Body of pancreas (tissue), 4 donors: ENCODE data around the gene FARS2. TPM values are rescaled to one million over a fixed set of nuclear protein-coding genes. Genes with fewer than 3 reads are reported as not detected.

Experiments
- ATAC-seq: fragments of 150-250 bp; one replicate; pipeline ENCODE4 v1.9.1; 2016
- DNase-seq, 4 donors: peaks; one replicate each; pipeline ENCODE4 v3.0.0-alpha.2; 2019
- H3K27ac ChIP-seq, 4 donors: fragments of 200-600 bp; sonication (generic); 1 replicate in 3 of 4; 2 replicates in 1 of 4; pipeline versions ENCODE4 v1.5.1 to v1.6.1; 2016 to 2019; ENCODE audit warnings: mild to moderate bottlenecking in 1 of 4, mixed read lengths in 1 of 4, moderate library complexity in 1 of 4
- H3K27me3 ChIP-seq, 2 donors: fragments of 200-600 bp; sonication (generic); one replicate each; pipeline ENCODE4 v1.6.0; 2016; ENCODE audit warnings: mild to moderate bottlenecking in 1 of 2
- H3K36me3 ChIP-seq, 2 donors: fragments of 200-600 bp; sonication (generic); replicated peaks in 1 of 2; 2 replicates each; pipeline ENCODE4 v1.5.1; 2016; ENCODE audit warnings: low read depth in 2 of 2; ENCODE audit not compliant: insufficient read depth in 1 of 2
- H3K4me1 ChIP-seq: fragments of 200-600 bp; sonication (generic); one replicate; pipeline ENCODE4 v1.6.0; 2016
- H3K4me3 ChIP-seq, 2 donors: fragments of 200-600 bp; sonication (generic); 1 replicate in 1 of 2; 2 replicates in 1 of 2; pipeline ENCODE4 v1.5.1; 2016 to 2019
- H3K9me3 ChIP-seq, 3 donors: fragments of 200-600 bp; sonication (generic); 1 replicate in 2 of 3; 2 replicates in 1 of 3; pipeline ENCODE4 v1.5.1; 2016
- CTCF ChIP-seq, 7 experiments: fragments of 450-650 bp in 4 of 7; fragments of 200-600 bp in 3 of 7; sonication (generic) in 3 of 7; IDR thresholded peaks; one replicate each; pipeline ENCODE4 v1.5.1; 2016 to 2019; ENCODE audit warnings: antibody characterized with exemption in 7 of 7
- POLR2A ChIP-seq, 3 donors: fragments of 450-650 bp; IDR thresholded peaks; one replicate each; pipeline ENCODE4 v1.6.1; 2016; ENCODE audit warnings: antibody characterized with exemption in 3 of 3, mild to moderate bottlenecking in 2 of 3
- WGBS, 2 donors: methylation state at CpG; one replicate each; pipeline ENCODE4 v1.1.5; 2017; 5-methylcytosine and 5-hydroxymethylcytosine counted together
- intact Hi-C: fragments of 100-400 bp; cut with DNase I; formaldehyde crosslinking; loops from one replicate; pipeline ENCODE4 v1.15.1; 2023
- total RNA-seq, 2 donors: library from RNA; depleted of rRNA; stranded (reverse); fragments of >200 nt; gene quantifications; one replicate each; pipeline ENCODE4 v1.1.0, GENCODE V29; 2016

Gene FARS2
- total RNA-seq, 2 donors from 2014 or later: 6.5 to 9.6 TPM

- no peak for ATAC-seq
- TF ChIP-seq POLR2A (IDR thresholded peaks at IDR 0.05) (no peak), CTCF (IDR thresholded peaks at IDR 0.05) (no peak)
- no peaks in the 10 kb centered on the region for H3K36me3 ChIP-seq
- H3K27me3 ChIP-seq: no peaks in the 10 kb centered on the region
- H3K4me1 ChIP-seq: no peaks in the 10 kb centered on the region
- H3K27ac ChIP-seq: no peak overlapping the region
- no peak for DNase-seq
- intact Hi-C loops: no loop called here
- no peak overlapping the region for H3K4me3 ChIP-seq
- WGBS, 2 donors: 79 to 87% methylated on average over 7 of the region's 7 CpGs
- no peaks in the 10 kb centered on the region for H3K9me3 ChIP-seq
Measured at GRCh38 chr6:5626727-5627426, 365.6 kb downstream of the FARS2 start.

- TF ChIP-seq CTCF (IDR thresholded peaks at IDR 0.05): no peak
- TF ChIP-seq POLR2A (IDR thresholded peaks at IDR 0.05): no peak
- H3K9me3 ChIP-seq: no peaks in the 10 kb centered on the region
- no peak overlapping the region for H3K27ac ChIP-seq
- intact Hi-C loops: no loop called here
- H3K36me3 ChIP-seq: no peaks in the 10 kb centered on the region
- H3K27me3 ChIP-seq: no peaks in the 10 kb centered on the region
- no peaks in the 10 kb centered on the region for H3K4me1 ChIP-seq
- ATAC-seq (no peak), DNase-seq (no peak)
- WGBS, 2 donors: 87 to 91% methylated on average over 5 of the region's 5 CpGs
- no peak overlapping the region for H3K4me3 ChIP-seq
Measured at GRCh38 chr6:5630636-5631035, 369.3 kb downstream of the FARS2 start.

- 78 to 80% methylated on average over 7 of the region's 7 CpGs for WGBS, 2 donors
- Histone ChIP-seq H3K4me1 (no peaks in the 10 kb centered on the region), H3K4me3 (no peak overlapping the region), H3K36me3 (no peaks in the 10 kb centered on the region), H3K27me3 (no peaks in the 10 kb centered on the region), H3K27ac (no peak overlapping the region), H3K9me3 (no peaks in the 10 kb centered on the region)
- intact Hi-C loops: no loop called here
- TF ChIP-seq POLR2A (IDR thresholded peaks at IDR 0.05) (no peak), CTCF (IDR thresholded peaks at IDR 0.05) (no peak)
- ATAC-seq (no peak), DNase-seq (no peak)
Measured at GRCh38 chr6:5632348-5632935, 371.1 kb downstream of the FARS2 start.

GRCh38 chr6:5634525-5634924, 373.2 kb downstream of the FARS2 start:
- DNase-seq: no peak
- 61 to 81% methylated on average over 4 of the region's 4 CpGs for WGBS, 2 donors
- H3K36me3 ChIP-seq: no peaks in the 10 kb centered on the region
- H3K4me3 ChIP-seq: no peak overlapping the region
- intact Hi-C loops: no loop called here
- no peaks in the 10 kb centered on the region for H3K9me3 ChIP-seq
- no peak for ATAC-seq
- no peaks in the 10 kb centered on the region for H3K27me3 ChIP-seq
- H3K4me1 ChIP-seq: no peaks in the 10 kb centered on the region
- TF ChIP-seq CTCF (IDR thresholded peaks at IDR 0.05) (no peak), POLR2A (IDR thresholded peaks at IDR 0.05) (no peak)
- no peak overlapping the region for H3K27ac ChIP-seq
